GM18517 (cell line): ENCODE results near the gene COLEC12.

Experiments
- ATAC-seq: cut with Tn5 transposase; IDR thresholded peaks from one replicate; pipeline ENCODE4 v1.9.1; 2021; ENCODE audit warnings: mild to moderate bottlenecking, moderate library complexity; ENCODE audit not compliant: unreplicated experiment

Gene COLEC12

GRCh38 chr18:364256-364826, 136.2 kb downstream of the COLEC12 start:
- ATAC-seq: no peak

GRCh38 chr18:363301-364085, 137.0 kb downstream of the COLEC12 start:
- no peak for ATAC-seq

GRCh38 chr18:362311-363290, 137.9 kb downstream of the COLEC12 start:
- ATAC-seq: no peak

- ATAC-seq: no peak
Observed at GRCh38 chr18:361941-362310, 138.6 kb downstream of the COLEC12 start.

GRCh38 chr18:361100-361732, 139.3 kb downstream of the COLEC12 start:
- ATAC-seq: no peak

- ATAC-seq: no peak
Observed at GRCh38 chr18:360676-361075, 139.8 kb downstream of the COLEC12 start.

- no peak for ATAC-seq
Observed at GRCh38 chr18:356778-357177, 143.7 kb downstream of the COLEC12 start.

GRCh38 chr18:355678-356077, 144.8 kb downstream of the COLEC12 start:
- no peak for ATAC-seq

- no peak for ATAC-seq
Observed at GRCh38 chr18:354471-354870, 146.0 kb downstream of the COLEC12 start.

- no peak for ATAC-seq
Observed at GRCh38 chr18:354003-354402, 146.5 kb downstream of the COLEC12 start.

- no peak for ATAC-seq
Observed at GRCh38 chr18:352438-352837, 148.1 kb downstream of the COLEC12 start.

GRCh38 chr18:350953-351572, 149.4 kb downstream of the COLEC12 start:
- no peak for ATAC-seq

- no peak for ATAC-seq
Observed at GRCh38 chr18:346600-346999, 153.9 kb downstream of the COLEC12 start.

GRCh38 chr18:341102-341501, 159.4 kb downstream of the COLEC12 start:
- ATAC-seq: no peak

- no peak for ATAC-seq
Observed at GRCh38 chr18:340044-340443, 160.5 kb downstream of the COLEC12 start.

GRCh38 chr18:339200-339599, 161.3 kb downstream of the COLEC12 start:
- ATAC-seq: no peak

GRCh38 chr18:336713-337112, 163.8 kb downstream of the COLEC12 start:
- ATAC-seq: no peak

GRCh38 chr18:335733-336132, 164.8 kb downstream of the COLEC12 start:
- no peak for ATAC-seq

- ATAC-seq: no peak
Observed at GRCh38 chr18:334575-335132, 165.8 kb downstream of the COLEC12 start.
